DMS53 (cell line): ENCODE measurements around the gene MPND.

ENCODE experiments used
- DNase-seq: peaks from one replicate; lab custom pipeline; 2025; lab: John Stamatoyannopoulos, UW

Gene MPND

DNA sequence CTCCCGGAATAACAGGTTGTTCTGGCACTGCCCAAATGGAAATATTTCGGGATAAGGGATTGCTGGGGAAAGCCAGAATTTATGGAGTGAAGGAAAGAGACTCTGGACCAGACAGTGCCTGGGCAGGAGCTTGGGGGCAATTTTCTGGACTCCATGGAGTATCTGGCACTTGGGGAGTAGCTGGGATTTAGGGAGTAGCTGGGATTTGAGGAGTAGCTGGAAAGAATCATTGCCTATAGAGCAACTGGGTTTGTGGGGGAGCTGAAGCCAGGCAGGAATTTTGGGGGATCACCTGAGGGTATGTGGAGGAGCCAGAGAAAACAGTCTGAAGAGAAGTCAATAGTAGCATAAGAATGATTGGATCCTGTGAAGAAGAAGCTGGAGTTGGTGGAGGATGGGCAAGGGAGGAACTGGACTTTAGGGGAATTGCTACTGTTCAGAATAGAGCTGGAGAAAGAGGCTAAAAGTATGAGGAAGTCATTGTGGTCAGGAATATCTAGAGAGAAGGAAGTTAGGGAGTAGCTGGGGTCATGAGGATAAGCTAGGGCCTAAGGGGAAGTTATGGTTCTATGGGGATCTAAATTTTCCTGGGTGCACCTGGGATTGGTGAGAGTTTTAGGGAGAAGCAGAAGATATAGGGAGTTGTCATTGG, 24.2 kb upstream of the MPND start:
- no peak for DNase-seq

DNA sequence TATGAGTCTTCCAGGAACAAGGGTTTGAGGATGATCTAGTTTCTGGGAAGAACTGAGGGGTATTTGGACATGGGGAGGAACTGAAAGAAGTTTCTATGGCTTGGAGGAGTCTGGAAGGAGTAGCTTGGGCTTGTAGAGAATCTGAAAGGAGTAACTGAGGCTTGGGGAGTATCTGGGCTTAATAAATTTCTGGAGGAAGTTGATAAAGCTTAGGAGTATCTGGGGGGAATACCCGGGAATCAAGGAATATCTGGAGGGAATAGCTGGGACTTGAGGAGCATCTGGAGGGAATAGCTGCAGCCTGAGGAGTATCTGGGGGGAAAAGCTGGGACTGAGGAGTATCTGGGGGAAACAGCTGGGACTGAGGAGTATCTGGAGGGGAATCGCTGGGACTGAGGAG, 22.9 kb upstream of the MPND start:
- no peak for DNase-seq

- DNase-seq, result peak; percentile 77
Measured at GRCh38 chr19:4322942-4323665, 20.3 kb upstream of the MPND start.

- DNase-seq, result no peak
Measured at GRCh38 chr19:4323692-4324091, 19.7 kb upstream of the MPND start.

GRCh38 chr19:4324228-4324627, 19.1 kb upstream of the MPND start:
- DNase-seq, result no peak

- DNase-seq, result no peak
Measured at GRCh38 chr19:4326215-4326836, 17.0 kb upstream of the MPND start.

DNA sequence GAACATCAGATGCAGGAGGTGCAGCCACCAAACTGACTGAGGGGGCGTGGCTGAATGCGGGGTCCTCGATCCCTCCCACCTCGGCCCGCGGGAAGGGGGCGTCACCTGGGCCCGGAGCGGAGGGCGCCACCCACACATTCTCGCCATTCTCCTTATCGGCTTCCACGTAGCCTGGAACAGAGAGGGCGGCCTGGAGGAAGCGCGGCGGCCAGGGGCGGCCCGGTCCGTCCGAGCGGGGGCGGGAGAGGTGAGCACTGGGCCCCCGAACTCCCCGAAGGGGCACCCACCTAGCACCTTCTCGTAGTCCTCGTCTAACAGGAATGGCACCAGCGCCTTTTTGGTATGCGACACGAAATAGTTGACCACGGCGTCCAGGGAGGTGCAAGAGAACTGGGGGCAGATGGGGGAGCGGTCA, 16.5 kb upstream of the MPND start:
- DNase-seq, result no peak

DNA sequence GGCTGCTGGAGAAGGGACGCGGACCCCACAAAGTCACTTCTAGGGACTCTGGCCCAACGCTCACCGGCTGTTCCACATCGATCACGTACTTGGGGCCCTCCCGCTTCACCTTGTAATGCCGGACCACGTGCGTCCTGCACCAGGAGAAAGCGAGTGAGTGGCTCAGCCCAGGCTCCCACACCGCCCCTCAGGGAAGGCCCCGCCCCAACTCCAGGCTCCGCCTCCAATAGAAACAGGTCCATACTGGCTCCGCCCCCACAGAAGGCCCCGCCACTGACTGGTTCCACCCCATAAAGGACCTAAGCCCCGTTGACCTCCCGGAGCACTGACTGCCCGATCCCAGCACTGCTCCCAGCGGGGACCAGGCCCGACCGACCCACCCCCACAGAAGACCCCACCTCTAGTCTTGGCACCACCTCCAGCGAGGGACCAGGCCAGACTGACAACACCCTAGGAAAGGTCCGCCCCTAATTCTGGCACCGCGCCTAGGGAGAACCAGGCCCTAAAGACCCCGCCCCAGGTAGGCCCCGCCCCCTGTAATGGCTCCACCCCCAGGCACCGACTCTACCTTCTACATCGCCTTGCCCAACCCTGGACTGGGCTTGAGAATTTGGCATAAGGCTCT, 16.0 kb upstream of the MPND start:
- DNase-seq, result peak; percentile 73

- DNase-seq, result peak; percentile 85
Measured at GRCh38 chr19:4327877-4328242, 15.5 kb upstream of the MPND start.

GRCh38 chr19:4328243-4328990, 14.9 kb upstream of the MPND start:
- DNase-seq, result peak; percentile 97

GRCh38 chr19:4328991-4329681, 14.2 kb upstream of the MPND start:
- DNase-seq, result peak; percentile 56

GRCh38 chr19:4329858-4330257, 13.5 kb upstream of the MPND start:
- DNase-seq, result no peak

DNA sequence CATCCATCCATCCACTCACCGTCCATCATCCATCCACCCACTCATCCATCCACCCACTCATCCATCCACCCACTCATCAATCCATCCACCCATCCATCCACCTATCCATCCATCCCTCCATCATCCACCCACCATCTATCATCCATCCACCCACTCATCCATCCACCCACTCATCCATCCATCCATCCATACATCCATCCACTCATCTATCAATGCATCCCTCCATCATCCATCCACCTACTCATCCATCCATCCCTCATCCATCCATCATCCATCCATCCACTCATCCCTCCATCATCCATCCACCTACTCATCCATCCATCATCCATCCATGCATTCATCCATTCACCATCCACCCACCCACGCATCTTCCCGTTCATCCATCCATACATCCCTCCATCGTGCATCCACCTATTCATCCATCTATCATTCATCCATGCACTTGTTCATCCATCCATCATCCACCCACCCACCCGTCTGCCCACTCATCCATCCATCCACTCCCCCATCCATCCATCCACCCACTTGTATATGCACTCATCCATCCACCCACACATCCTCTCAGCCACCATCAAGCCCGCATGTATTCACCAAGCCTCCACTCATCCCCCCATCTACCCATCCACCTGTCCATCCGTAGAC, 8.3 kb upstream of the MPND start:
- DNase-seq, result no peak

DNA sequence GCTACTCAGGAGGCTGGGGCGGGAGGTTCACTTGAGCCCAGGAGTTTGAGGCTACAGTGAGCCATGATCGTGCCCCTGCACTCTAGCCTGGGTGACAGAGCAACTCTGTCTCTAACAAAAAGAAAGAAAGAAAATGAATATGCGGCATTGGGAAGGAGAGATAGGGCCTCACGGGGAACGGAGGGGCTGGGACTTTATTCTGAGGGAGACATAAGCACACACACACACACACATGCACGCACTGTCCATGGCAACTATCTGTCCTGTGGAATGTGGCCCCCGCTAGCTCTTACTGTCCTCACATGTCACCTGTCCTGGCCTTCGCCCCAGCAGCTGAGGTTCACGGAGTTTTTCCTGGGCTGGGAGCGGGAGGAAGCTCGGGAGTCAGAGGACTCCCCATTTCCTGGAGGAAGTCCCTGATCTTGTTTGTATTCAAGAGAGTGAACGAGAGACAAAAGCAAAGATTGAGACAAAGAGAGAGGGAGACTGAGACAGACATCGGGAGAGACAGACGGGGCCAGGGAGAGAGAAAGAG, 5.4 kb upstream of the MPND start:
- DNase-seq, result peak; percentile 70

DNA sequence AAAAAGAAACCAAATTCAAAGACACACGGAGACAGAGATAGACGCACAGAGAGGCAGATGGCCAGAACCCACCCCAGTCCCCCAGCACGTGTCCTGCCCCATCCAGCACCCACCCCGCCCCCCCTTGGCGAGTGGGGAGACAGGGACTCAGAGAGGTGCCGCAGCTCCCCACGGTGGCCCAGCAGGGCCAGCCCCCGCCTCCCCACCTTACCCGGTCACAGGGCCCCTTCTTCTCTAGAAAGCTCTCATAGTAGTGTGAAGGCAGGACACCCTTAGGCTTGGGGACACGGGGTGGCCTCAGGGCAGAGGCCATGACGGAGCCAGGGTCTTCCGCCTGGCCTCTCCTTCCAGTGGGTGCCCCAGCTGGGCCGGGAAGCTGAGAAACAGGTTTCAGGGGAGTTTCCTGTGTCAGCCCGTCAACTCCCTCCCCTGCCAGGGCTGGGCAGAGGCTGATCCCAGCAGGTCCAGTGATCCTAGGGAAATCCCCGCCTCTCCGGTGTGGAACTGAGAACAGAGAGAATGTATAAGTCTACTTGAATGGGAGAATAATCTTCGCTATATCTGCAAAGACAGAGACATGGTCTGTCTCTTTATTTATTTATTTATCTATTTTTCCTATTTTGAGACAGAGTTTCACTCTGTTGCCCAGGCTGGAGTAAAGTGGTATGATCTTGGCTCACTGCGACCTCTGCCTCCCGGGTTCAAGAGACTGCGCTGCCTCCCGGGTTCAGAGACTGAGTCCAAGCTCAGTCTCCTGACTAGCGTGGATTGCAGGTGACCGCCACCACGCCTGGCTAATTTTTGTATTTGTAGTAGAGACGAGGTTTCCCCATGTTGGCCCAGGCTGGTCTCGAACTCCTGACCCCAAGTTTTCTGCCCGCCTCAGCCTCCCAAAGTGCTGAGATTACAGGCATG, 4.7 kb upstream of the MPND start, which contains the start of gene STAP2:
STAP2 (minus strand) TSS at position 387 of the 915 bp plus-strand sequence; CDS start at position 313, 74 bp downstream.
- peak; percentile 89 for DNase-seq

GRCh38 chr19:4342314-4342614, 1.1 kb upstream of the MPND start:
- DNase-seq, result no peak

DNA sequence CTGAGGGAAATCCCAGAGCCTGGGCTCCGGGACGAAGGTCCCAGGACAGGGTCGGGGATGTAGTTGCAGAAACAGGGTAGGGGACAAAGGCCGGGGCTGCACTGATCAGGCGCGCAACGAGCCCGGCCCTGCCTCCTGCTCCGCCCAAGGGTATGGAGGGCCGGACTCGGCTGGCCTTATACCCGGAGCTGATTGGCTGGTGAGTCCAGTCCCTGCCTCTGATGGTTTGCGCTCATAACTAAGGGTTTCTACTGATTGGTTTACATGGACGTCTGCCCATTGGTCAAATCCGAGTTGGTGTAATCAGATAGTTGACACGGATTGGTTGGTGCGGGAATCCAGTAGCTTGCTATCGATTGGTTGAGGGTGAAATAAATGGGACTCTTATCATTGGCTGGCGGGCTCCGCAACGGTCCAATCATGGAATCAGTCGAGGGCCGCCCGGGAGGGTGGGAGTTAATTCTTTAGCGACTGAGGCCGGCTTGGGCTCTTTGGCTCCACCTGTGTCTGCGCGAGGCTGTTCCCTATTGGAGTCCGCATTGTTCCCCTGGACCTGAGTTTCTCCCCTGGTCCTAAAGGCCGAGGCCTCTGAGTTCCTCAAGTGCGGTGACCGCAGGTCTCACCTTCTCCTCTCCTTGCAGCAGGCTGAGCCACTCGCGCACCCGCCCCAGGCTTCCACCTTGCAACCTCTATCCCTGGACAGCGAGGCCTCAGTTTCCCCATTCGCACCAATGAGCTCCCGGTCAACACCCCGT, 570 bp upstream of the MPND start:
- DNase-seq, result peak; percentile 99

GRCh38 chr19:4345342-4346019, 2.1 kb downstream of the MPND start:
- DNase-seq, result no peak

- DNase-seq, result no peak
Measured at GRCh38 chr19:4346020-4346383, 2.6 kb downstream of the MPND start.
